Tibial nerve (tissue), 3 donors: Measurements from ENCODE around the gene SIGLEC7.

Experiments
- CTCF ChIP-seq, 5 experiments: fragments of 200-600 bp in 3 of 5; fragments of 450-650 bp in 2 of 5; sonication (generic) in 3 of 5; IDR thresholded peaks; one replicate each; pipeline ENCODE4 v1.5.1; 2016 to 2019; ENCODE audit warnings: antibody characterized with exemption in 5 of 5, mild to moderate bottlenecking in 3 of 5, moderate library complexity in 2 of 5
- POLR2A ChIP-seq, 2 donors: fragments of 450-650 bp; IDR thresholded peaks; one replicate each; pipeline ENCODE4 v1.6.1; 2017; ENCODE audit warnings: antibody characterized with exemption in 2 of 2, mild to moderate bottlenecking in 2 of 2, moderate library complexity in 2 of 2

- no peak for TF ChIP-seq CTCF (IDR thresholded peaks at IDR 0.05)
- TF ChIP-seq POLR2A (IDR thresholded peaks at IDR 0.05), result no peak
These were observed 50.6 kb downstream of the SIGLEC7 start for GRCh38 chr19:51192689-51193088.
